Stimulated activated CD4-positive, alpha-beta T cell treated with anti-CD3 and anti-CD28 coated beads, Interleukin-15, amount 100 ng/mL, for 48 hours (primary cell): ENCODE results near the gene SATB2.

Source experiments
- DNase-seq, 2 donors: peaks; one replicate each; pipeline ENCODE4 v3.0.0-alpha.2; 2020; ENCODE audit warnings: low read depth in 2 of 2

SATB2 gene

GRCh38 chr2:199457147-199458008 is at the start of gene SATB2:
SATB2 (minus strand) TSS chr2:199457939; CDS start chr2:199456037, 1,902 bp downstream.
- no peak for DNase-seq

GRCh38 chr2:199505755-199506403 is 48.1 kb upstream of the SATB2 start:
- no peak for DNase-seq

DNA sequence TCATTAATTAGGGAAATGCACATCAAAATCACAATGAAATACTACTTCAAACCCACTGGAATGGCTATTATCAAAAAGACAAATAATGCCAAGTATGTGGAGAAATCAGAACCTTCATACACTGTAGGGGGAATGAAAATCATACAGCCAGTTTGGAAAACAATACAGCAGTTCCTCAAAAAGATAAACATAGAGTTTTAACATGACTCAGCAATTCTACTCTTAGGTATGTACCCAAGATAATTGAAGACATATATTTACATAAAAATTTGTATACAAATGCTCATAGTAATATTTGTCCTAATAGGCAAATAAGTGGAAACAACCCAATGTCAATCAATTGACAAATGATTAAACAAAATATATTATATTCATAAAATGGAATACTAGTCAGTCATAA is 45.4 kb upstream of the SATB2 start:
- DNase-seq: no peak

DNA sequence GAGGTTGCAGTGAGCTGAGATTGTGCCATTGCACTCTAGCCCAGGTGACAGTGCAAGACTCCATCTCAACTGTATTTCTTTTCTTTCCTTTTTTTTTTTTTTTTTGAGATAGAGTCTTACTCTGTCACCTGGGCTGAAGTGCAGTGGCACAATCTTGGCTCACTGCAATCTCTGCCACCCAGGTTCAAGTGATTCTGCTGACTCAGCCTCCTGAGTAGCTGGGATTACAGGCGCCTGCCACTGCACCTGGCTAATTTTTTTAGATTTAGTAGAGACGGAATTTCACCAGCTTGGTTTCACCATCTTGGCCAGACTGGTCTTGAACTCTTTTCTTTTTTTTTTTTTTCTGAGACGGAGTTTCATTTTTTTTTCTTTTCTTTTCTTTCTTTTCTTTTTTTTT is 41.3 kb upstream of the SATB2 start:
- DNase-seq: no peak

GRCh38 chr2:199495147-199495546 is 37.4 kb upstream of the SATB2 start:
- DNase-seq: no peak

DNA sequence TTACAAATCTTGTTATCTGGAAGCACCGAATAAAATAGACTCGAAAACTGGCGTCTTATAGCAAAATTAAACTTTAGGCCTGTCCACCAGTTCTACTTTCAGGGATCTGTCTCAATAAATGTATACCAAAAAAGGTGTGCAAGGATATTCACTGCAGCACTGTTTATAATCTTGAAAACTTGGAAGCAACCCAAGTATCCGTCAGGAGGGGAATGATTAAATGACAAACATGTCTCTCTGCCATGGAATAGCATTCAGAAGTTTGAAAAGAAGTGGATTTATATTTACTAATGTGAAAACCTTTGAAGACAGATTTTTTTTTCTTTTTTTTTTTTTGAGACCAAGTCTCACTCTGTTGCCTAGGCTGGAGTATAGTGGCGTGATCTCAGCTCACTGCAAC is 32.3 kb upstream of the SATB2 start:
- no peak for DNase-seq

GRCh38 chr2:199488772-199489400 is 31.1 kb upstream of the SATB2 start:
- DNase-seq: no peak

DNA sequence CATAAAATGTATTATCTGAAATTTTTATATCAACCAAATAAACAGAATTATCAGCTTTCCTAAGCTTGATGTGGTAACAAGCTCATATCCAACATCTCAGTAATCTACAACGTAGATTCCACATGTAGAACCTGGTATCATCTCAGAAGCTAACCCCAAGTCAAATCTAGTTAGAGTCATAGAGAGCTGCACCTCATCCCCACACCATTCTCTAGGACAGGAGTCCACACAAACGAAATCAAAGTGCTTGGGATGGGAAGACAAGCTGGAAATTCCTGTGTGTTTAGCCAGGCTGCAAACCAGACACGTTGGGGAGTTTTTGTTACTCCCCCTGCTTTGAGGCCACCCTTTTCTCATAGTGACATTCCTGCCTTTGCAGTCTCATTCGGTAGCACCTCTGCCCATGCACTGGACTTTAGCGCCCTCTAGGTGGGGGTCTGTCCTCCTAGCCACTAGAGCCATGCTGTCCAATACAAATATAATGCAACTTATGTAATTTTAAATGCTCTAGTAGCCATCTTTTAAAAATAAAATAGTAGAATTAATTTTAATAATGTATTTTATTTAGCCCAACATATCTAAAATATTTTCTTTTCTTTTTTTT is 28.1 kb upstream of the SATB2 start:
- DNase-seq: no peak

DNA sequence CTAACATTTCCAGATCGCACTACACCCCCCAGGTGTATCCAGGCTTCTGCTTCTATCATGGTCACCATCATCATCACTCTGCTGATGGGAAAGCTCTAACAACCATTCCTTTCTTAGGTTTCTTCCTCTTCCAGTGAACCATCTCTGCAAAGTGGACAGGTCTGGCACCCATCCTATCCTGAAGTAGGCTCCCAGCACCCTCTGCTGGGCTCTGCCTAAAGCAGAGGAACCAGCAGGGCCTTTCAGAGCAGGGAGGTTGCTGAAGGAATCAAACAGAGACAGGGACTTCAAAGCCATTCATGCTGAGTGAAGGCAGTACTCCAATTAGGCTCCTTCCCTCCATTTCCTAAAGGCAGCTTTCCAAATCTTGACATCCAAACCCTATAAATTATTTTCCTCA is 27.2 kb upstream of the SATB2 start:
- DNase-seq: no peak

GRCh38 chr2:199480966-199481365 is 23.2 kb upstream of the SATB2 start:
- no peak for DNase-seq

DNA sequence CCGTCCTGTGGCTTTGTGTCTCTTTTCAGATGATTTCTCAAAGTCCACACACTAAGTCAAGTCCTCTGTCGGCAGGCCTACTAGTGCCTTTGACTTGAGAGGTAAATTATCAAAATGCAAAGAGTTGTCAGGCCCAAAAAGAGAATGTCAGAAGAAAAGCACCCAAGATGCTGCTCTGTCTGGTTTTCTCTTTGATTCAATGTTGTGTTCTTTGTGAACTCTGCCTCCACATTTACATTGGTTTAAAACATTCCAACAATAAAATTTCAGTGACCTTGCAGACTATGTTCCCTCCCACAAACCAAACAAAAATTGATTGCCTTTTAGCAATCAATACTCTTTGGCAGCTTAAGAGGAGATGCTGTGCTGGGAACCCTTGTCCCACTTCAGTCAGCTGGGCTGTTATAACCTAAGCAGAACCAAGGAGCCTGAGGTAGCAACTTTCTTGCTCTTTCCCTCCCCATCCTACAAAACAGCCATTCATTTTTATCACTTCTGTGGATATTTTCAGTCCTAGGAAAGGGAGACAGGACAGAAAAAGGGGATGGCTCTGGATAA is 19.6 kb upstream of the SATB2 start:
- DNase-seq: no peak

DNA sequence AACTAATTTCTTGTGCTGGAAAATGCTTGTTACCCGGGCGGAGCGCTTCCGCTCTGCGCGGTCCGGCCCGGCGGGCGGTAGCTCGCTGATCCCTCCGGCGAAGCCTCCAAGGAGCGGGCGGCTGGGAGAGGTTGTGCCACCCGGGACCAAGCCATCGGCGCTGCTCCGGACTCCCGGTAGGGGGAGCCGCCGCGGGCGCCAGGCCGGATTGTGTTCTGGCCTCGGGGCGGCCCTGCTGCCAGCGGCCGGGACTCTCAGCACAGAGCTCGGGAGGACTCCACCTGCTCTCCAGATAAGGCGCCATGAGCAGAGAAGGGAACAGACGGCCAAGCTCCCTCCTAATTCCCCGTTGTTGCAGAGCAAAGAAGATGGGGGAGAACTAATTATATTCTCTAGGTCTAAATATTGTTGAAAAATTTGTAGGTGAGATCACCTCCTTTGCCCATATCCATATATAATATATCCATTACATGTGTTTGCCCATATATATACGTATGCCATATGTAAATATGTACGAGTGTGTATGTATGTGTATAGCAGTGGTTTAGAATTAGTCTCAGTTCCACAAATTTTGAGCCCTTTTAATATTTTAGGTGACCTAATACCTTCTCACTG is 13.8 kb upstream of the SATB2 start:
- peak in 1 of 2 donors; percentile 28 for DNase-seq

DNA sequence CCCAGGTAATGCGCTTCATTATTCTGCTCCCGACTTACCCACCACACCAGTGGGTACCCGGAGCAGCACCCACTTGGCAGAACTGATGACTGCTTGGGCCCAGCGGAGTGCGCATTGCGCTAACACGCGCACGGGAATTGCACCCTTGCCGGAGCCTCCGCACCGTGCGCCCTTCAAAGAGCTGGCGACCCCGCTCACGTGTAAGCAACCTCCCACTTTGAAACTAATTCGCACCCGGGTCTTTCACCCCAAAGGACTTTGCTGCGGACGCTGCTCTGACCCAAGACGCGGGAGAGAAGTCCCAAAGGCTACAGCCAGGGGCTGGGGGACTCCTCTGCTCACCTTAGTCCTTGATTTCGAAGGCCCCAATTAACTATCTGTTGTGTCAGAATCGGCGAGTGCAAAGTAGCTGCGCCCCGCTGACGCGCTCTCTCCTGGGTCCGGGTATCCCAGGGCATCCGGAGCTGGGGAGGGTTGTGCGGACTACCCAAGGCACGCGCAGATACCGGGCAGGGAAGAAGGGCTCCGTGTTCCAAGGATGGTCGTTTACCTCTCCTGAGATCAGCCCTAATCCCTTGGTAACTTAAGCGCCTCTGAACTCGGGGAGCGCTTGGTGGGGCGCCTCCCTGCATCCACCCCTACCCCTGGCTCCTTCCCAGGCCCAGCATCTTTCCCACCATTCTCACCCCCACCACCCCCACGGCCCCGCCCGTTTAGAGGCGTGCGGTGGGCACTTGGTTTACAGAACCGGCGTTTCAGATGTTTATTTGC is 13.1 kb upstream of the SATB2 start:
- DNase-seq: no peak

- no peak for DNase-seq
Observed at GRCh38 chr2:199470361-199470671, 12.6 kb upstream of the SATB2 start.

DNA sequence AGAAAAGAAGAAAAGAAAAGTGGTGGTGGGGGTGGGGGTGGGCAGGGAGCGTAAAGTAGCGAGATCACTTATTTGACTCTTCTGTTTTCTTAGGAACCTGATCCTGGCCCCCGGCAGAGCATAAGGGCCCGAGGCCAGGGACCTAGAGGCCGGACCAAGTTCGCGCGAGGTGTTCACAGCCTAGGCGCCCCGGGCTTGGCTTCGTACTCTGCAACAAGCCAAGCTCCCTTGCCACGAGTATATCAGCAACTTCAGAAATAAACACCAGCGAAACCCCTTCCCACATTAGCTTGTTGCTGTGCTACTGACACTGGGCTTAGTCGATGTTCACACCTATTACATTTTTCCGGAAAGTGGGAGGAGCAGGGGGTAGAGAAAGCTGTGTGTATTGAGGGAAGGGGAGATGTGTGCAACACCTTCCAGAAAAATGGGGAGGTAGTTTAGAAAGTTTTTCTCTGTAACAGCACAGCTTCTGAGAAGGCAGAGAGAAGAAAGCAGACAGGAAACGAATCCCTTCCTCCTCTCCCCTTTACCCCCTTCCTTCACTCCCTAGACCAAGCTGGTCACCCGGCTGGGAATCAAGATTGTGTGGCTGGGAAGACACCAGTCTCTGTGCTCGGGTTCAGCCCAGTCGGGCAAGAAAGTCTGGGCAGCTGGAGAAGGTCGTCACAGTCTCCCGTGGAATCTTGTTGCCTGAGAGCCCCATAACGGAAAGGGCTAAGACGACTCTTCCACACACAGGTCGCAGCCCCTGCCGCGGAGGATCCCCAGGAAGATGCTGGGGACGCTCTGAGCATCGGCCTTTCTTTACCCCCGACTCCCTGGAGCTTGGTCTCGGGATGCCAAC is 12.0 kb upstream of the SATB2 start:
- no peak for DNase-seq

DNA sequence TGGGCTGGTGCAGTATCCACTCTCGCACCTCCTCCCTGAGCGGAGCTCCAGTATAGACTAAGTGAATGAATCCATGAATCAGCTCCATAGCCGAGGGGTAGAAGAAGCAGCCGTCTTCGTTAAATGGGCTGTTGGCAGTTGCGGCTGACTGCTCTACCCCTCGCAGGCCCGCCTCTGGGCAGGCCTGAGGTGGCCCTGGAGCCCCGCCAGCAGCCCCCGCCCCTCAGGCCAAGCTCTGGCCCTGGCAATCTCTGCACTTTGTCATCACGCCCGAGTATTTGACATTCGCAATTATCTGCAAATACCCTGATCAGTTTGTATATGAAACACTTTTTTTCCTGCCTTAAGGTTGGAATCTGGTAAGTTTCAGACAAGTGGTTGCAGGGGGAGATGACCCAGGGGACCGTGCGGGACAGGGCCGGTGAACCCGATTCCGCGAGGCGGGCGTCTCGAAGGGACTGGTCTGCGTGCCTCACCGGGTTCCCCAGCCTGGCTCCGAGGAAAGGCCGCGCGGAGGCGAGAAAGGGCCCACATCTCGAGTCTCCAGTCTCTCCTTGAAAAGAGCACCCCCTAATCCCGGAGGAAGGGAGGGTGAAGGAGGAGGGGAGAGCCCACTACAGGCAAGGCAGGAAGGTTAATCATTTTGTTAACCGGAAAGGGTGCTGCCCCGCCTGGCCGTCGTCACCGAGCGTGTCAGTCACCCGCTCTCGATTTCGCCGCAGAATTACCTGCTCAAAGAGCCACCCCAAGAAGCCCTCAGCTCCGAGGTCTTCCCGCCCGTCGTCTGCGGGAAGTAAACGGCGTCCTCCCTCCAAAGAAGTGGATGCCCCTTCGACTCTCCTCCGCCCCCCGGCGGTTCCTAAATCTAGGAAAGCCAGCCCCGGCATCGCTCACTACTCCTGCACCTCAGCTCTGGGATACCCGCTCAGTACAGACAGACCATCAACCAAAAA is 11.1 kb upstream of the SATB2 start:
- DNase-seq: no peak

- no peak for DNase-seq
Observed at GRCh38 chr2:199467066-199467822, 9.5 kb upstream of the SATB2 start.

DNA sequence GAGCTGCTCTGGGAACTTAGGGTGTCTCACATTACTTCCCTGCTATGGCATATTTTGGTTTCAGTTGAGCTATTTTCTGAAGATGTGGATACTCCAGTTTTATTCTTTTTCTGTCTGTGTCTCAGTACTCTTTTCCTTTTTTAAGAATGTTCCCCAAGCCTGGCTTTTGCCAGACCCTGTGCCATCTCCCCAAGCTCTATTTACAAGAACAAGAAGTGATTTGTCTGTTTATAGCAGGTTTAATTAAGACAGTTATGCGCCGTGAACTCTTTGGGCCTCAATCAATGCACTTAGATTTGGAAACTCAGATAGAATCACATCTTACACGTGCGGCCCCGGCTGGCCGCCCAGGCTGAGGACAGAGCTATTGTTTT is 8.9 kb upstream of the SATB2 start:
- no peak for DNase-seq
